Measurements from ENCODE around the gene PSMD9.
"Not testable (repeated sequence)": the region's sequence is repeated elsewhere in the genome, so short reads cannot be mapped to it uniquely, and the experiment has no call there.

The PSMD9 gene

GRCh38 chr12:121888478-121889273 is at the start of gene PSMD9:
PSMD9 (plus strand) TSS chr12:121888790; CDS start chr12:121888857, 67 bp downstream.
- peak; percentile 86 to 97 for DNase-seq

DNA sequence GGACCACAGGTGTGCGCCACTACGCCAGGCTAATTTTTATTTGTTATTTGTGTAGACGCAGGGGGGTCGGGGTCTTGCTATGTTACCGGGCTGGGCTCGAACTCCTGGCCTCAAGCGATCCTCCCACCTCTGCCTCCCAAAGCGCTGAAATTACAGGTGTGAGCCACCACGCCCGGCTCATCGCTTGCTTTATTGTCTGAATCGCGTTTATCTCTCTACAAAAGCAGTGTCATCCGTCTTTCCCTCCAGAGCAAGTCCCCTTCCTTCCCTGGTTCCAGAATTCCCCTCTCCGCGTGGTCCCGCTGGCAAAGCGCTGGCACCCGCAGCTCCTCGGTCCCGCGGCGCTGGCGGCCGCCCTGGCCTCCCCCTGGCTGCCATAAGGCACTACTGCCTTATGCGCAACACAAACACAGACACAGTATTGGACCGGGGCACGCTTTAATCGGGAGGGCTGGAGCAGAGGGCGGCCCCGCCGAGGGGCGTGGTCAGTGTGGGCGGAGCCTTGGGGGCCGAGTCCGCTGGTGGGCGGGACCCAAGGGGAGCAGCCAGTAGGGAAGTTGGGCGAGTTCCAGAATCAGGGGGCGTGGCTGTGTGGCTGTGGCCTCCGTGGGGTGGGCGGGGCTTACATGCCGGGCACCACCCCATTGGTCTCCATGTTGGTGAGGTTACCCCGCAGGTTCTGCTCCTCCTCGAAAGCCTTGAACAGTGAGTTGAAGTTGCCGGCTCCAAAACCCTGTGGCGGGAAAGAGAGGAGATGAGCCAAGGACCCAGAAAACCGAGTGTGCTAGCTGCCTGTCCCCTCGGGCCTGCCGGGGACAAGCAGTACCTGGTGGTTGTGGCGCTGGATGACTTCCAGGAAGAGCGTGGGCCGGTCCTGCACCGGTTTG is 49.2 kb upstream of the PSMD9 start:
- peak; percentile 93 to 96 for DNase-seq

DNA sequence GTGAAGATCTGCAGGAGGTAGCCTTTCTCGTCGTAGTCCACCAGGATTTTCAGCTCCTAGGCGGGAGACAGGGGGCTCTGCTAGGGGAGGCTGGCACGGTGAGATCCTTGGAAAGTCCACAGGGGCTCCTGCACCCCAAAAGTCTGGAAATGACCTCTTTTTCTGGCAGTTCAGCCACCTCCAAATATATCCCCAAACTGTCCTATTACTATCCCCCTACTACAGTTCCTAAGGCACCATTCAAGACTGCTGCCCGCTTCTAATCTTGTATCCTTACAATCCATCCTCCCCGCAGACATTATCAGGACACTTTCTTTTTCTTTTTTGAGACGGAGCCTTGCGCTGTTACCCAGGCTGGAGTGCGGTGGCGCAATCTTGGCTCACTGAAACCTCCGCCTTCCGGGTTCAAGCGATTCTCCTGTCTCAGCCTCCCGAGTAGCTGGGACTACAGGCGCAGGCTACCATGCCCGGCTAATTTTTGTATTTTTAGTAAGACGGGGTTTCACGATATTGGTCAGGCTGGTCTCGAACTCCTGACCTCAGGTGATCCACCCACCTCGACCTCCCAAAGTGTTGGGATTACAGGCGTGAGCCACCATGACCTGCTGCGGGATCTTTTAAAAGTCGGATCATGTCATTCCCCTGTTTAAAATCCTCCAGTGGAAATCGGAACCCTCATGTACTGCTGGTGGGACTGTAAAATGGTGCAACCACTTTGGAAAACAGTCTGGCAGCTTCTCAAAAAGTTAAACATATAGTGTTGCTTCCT is 48.4 kb upstream of the PSMD9 start:
- DNase-seq, result no peak

- no peak for DNase-seq
Measured at GRCh38 chr12:121843236-121843982, 45.2 kb upstream of the PSMD9 start.

GRCh38 chr12:121845701-121846100 is 42.9 kb upstream of the PSMD9 start:
- DNase-seq, result no peak

GRCh38 chr12:121849211-121849610 is 39.4 kb upstream of the PSMD9 start:
- no peak for DNase-seq

GRCh38 chr12:121849665-121850064 is 38.9 kb upstream of the PSMD9 start:
- DNase-seq, result no peak

DNA sequence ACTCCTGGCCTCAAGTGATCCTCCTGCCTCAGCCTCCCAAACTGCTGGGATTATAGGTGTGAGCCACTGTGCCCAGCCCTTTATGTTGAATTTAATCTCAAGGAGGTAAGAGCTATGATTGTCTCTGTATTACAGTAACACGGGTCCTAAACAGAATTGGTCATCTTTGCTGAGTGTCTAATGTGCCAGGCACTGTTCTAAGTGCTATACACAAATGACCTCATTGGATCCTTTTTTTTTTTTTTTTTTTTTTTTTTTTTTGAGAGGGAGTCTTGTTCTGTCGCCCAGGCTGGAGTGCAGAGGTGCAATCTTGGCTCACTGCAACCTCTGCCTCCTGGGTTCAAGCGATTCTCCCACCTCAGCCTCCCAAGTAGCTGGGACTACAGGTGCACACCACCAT is 36.2 kb upstream of the PSMD9 start:
- DNase-seq, result not testable (repeated sequence)

GRCh38 chr12:121857322-121858246 is 31.0 kb upstream of the PSMD9 start:
- no peak for DNase-seq

DNA sequence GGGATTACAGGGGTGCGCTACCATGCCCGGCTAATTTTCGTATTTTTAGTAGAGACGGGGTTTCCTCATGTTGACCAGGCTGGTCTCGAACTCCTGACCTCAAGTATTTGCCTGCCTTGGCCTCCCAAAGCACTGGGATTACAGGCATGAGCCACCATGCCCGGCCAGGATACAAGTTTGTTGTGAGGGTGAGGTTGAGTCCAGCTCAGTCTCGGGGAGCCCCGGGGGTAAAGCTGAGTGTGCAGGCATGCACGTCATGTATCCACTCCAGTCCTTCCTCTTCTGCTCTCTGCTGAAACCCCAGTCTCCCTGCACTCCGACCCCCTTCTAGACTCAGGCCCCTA is 30.3 kb upstream of the PSMD9 start:
- DNase-seq, result no peak

DNA sequence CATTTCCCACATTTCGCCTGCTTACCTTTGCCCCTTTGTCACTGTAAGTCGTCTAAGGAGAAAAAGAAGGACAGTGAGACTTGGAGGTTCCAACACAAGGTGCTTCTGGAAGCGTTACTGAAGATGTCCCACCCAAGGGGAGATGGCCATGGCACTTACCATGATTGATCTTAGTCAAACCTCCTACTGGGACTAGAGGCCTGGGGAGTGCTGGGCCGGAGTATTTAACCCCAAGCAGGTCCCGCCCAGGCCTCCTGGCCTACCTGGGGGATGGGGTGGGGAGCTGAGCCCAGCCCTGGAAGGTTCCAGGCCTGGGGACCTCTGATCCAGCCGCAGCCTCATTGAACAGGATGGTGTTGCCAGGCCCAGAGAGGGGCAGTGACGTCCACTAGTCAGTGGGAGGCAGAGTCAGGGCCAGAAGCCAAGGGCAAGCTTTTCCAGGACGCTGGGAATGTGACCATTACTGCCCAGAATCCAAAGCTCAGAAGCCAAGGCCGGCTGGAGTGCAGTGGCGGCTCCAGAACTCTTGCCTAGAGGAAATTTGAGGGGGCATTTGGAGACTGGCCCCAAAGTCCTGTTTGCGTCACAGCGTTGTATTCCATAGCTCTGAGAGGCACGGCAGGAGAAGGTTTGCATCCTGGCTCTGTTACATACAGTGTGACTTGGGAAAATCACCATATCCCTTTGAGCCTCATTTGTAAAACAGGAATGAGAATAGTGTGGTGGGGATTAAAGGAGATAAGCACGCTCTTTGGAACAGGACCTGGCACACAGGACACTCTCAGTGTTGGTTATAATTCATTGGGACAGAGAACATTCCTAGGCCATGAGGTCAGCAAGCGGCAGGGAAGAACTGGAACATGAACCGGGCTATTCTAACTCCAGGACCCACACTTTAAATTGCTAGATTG is 29.7 kb upstream of the PSMD9 start, which contains the start of gene HPD:
Gene HPD (minus strand): TSS at position 198 of the 911 bp plus-strand sequence. CDS start 36 bp downstream, at position 162.
- DNase-seq, result no peak

GRCh38 chr12:121860257-121860656 is 28.3 kb upstream of the PSMD9 start:
- no peak for DNase-seq

- DNase-seq, result not testable (repeated sequence)
Measured at GRCh38 chr12:121860699-121861098, 27.9 kb upstream of the PSMD9 start.

DNA sequence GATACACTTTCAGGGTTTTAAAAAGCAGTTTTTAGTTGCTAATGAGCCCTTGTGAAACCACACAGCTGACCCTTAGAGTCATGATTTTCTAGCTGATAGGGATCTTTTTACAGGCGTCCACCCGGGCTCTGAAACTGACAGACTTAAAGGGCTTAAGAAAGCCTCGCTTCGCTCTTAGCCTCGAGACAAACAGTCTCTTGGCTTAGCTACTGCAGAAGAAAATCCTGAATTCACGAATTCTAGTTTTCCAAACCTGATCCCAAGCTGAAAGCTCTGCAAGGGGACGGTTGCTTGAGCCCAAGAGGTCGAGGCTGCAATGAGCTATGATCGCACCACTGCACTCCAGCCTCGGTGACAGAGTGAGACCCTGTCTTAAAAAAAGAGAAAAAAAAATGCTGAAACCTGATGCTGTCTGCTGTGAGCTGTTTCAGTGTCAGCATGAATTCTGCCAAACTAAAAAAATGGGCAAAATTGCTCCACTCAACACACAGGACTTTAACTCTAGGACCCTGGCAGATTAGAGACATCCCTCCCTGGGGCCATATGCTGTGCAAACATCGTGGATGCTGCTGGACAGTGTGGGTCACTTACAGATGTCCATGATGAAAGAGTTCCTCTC is 26.8 kb upstream of the PSMD9 start:
- peak; percentile 5 to 7 for DNase-seq

DNA sequence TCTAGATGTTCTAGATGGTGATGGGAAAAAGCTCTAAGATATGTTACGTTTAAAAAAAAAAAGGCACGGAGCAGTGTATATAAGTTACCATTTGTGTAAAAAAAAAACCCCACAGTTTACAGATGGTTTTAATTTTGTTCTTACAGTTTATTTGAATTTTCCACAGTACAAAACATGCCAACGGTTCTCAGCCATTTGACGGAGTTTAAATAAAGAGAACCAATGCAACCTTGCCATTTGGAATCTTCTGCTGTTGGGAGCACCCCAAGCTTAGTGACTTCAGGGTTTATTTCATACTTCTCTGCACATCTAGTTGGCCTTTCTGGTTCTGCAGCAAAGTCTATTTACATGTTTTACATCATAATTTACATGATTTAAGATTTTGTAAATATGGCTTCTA is 22.3 kb upstream of the PSMD9 start:
- no peak for DNase-seq

GRCh38 chr12:121869229-121869628 is 19.4 kb upstream of the PSMD9 start:
- DNase-seq, result not testable (repeated sequence)

DNA sequence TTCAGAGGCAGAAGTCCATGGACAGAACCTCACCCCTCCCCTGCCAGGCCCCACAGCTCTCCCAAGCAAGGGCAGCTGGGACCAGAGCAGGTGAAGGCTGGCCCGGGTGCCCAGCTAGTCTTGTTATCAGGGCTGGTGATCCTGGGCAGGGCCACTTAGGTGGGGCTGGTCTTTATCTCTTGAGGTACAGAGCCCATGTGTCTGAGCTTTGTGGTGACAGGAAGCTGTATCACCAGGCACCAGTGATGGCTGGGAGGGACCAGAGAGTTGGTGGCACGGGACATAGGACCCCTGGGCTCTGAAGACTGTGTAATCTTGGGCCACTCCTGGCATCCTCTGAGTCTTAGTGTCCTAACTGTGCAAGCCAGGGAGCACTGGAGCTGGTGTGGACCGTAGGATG is 17.1 kb upstream of the PSMD9 start:
- no peak for DNase-seq

GRCh38 chr12:121872546-121873215 is 15.9 kb upstream of the PSMD9 start:
- peak; percentile 75 to 88 for DNase-seq

DNA sequence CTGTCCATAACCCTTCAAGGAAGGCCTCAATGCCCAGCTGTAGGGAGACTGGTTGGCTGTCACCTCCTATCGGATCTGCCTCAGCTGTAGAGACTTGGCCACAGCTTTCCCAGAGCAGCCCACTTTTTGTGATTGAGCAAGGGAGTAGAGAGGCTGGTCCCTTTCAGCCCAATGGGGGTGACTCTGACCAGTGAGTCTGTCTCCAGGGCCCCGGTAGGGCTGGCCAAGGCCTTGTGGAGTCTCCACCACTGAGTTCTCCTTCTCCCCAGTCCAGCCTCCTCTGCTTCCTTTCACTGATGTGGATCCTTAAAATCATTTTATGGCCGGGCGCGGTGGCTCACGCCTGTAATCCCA is 15.4 kb upstream of the PSMD9 start:
- no peak for DNase-seq

Measured in NCI-H524 (cell line).